C4-2B (cell line): ENCODE measurements around the gene SUMF1.
"Not testable (repeated sequence)": the region's sequence is repeated elsewhere in the genome, so short reads cannot be mapped to it uniquely, and the experiment has no call there.

Source experiments
- H3K27ac ChIP-seq: fragments of 450-650 bp; 2 replicates; pipeline ENCODE4 v1.5.1; 2017
- ZFX ChIP-seq: fragments of 450-650 bp; IDR thresholded peaks from 2 replicates; pipeline ENCODE4 v1.6.1; 2017
- TF ChIP-seq, protein P1 (sequence below): fragments of 450-650 bp; conservative IDR thresholded peaks from 2 replicates; pipeline ENCODE4 v1.5.1; 2017; ENCODE audit warnings: mild to moderate bottlenecking

SUMF1 gene

DNA sequence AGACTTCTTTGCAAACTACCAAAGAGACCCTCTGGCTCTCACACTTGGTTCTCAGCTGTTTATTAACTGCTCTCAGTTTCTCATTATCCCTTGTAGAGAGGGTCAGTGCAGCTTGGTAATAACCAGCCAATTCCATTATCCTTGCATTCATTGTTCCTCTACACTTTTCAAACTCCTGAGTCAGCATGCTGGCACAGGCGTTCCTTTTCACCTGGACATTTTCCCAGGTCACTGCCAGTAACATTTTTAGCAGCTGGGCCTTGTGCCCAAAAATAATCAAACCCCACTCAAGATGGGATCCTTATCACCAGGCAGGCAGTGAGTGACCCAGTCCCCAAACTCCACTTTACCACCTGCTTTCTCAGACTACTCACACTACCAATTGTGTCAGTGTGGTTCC, 4.8 kb upstream of the SUMF1 start:
- TF ChIP-seq, protein P1, sequence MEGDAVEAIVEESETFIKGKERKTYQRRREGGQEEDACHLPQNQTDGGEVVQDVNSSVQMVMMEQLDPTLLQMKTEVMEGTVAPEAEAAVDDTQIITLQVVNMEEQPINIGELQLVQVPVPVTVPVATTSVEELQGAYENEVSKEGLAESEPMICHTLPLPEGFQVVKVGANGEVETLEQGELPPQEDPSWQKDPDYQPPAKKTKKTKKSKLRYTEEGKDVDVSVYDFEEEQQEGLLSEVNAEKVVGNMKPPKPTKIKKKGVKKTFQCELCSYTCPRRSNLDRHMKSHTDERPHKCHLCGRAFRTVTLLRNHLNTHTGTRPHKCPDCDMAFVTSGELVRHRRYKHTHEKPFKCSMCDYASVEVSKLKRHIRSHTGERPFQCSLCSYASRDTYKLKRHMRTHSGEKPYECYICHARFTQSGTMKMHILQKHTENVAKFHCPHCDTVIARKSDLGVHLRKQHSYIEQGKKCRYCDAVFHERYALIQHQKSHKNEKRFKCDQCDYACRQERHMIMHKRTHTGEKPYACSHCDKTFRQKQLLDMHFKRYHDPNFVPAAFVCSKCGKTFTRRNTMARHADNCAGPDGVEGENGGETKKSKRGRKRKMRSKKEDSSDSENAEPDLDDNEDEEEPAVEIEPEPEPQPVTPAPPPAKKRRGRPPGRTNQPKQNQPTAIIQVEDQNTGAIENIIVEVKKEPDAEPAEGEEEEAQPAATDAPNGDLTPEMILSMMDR: no peak
- H3K27ac ChIP-seq: peak overlapping the region; percentile 22; the same call in 1 of the 2 replicates

DNA sequence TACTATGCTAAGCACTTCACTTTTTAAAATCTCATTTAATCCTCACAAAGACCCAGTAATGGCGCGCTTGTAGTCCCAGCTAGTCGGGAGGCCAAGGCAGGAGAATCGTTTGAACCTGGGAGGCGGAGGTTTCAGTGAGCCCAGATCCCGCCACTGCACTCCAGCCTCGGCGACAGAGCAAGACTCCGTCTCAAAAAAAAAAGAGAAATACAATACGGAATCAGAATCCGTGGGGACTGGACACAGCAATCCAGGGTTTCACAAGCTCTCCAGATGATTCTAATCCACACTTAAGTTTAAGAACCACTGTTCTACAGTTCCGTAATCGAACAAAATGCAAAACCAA, 426 bp upstream of the SUMF1 start:
- no peak for TF ChIP-seq ZFX
- TF ChIP-seq, protein P1: no peak
- H3K27ac ChIP-seq: peak overlapping the region; percentile 74

DNA sequence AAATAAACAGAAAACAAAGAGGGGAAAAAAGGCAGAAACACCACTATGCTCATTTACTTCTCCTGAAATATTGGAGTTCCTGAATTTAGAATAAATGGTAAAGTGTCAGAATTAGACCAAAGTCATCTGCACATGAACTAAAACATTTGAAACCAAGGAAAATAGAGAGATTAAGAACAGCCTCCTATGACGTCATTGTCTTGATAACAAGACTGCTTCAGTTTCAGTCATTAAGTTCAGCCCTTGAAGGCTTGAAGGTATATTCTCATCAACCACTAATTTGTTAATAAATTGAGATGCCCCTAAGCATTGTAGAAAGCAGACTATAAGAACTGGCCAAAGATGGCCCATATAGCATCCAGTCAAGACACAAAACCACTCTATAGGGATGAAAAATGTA, 2.5 kb downstream of the SUMF1 start:
- TF ChIP-seq, protein P1: no peak
- TF ChIP-seq ZFX: no peak
- H3K27ac ChIP-seq: no peak overlapping the region

DNA sequence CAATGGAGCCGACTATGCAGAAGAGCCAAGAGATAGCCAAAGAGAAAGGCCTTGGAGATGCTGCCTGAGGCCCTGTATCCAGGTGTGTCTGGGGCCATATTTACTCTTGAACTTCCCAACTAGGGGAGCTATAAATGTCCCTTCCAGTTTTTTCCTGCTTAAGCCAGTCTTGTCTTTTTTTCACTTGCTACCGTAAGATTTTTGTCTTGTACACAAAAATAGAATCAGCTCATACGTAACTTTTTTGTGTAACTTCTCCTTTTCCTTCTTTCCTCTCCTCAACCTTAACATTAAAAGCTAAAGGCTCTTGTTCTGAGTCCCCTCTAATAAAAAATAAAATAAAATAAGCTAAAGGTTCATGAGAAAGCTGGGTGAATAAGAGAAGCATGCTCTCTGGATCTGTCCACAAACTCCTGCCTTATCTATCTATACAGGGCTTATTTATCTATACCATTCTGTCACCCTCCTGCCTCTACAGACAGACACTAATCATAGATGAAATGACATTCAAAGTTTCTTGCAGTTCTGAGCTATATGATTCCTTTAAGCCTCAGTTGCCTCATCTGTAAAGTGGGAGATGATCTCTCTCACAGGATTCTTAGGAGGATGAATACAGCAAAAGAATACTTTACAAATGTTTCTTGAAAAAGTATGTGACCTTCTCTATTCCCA, 4.6 kb downstream of the SUMF1 start:
- H3K27ac ChIP-seq: no peak overlapping the region
- TF ChIP-seq ZFX: no peak

DNA sequence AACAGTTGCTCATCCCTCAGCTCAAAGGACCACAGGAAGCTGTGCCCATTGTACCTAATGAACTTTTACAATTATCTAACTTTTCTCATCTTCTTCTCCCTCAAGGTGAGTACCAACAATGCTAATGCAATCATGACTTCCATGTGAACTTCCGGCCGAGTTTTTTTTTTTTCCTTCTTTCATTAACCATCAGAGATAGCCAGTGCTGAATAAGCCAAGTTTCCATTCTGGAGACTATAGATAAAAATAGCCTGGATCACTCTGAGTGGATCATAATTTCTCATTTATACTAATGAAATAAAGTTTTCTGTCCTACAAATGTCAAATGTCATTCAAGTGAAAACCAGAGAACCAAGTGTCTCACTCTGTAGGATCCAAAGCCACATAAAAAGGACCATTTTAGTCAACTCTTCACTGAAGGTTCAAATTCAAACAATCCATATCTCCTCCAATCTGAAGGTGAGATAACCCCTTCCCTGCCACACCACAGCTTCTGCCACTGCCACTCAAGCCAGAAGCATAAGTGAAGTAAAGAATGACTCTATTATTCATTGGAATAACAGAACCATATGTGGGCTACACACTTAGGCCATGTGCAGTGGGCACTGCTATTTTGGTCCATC, 5.5 kb downstream of the SUMF1 start:
- no peak for TF ChIP-seq ZFX
- TF ChIP-seq, protein P1: no peak
- no peak overlapping the region for H3K27ac ChIP-seq

DNA sequence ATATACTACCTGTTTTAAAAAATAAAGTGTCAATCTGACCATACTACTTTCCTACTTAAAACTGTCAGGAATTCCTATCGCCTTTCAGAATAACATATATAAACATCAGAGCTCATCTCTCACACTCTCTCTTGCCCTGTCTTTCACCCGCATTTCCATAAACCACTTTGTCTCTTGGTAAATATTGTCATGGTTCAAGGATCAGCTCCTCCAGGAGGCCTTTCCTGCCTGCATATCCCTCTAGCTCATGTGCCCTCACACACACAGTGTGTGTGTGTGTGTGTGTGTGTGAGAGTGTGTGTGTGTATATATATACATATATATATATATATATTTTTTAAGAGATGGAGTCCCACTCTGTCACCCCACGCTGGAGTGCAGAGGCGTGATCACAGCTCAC, 6.7 kb downstream of the SUMF1 start:
- no peak overlapping the region for H3K27ac ChIP-seq
- TF ChIP-seq, protein P1: no peak
- TF ChIP-seq ZFX: no peak

DNA sequence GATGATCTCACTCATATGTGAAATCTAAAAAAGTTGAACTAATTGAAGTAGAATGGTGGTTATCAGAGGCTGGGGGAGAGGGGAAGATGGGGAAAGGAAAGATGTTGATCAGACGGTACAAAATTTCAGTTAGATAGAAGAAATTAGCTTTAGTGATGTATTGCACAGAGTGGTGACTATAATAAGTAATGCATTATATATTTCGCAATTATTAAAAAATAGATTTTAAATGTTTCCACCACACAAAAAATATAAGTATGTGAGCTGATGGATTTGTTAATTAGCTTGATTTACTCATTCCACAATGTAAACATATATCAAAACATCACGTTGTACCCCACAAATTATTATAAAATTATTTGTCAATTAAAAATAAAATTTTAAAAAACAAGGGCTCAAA, 8.1 kb downstream of the SUMF1 start:
- no peak overlapping the region for H3K27ac ChIP-seq
- TF ChIP-seq, protein P1: no peak
- TF ChIP-seq ZFX: no peak

DNA sequence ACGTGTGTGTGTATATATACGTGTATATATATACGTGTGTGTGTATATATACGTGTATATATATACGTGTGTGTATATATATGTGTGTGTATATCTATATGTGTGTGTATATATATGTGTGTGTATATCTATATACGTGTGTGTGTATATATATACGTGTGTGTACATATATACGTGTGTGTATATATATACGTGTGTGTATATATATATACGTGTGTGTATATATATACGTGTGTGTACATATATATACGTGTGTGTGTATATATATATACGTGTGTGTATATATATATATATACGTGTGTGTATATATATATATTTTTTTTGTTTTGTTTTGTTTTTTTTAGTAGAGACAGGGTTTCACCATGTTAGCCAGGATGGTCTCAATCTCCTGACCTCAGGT, 10.3 kb downstream of the SUMF1 start:
- H3K27ac ChIP-seq: not testable (repeated sequence)
